Measurements from ENCODE around the gene PAPPA2. TPM values are rescaled to one million over a fixed set of nuclear protein-coding genes. Genes with fewer than 3 reads are reported as not detected.

The PAPPA2 gene
- total RNA-seq, 2 experiments from 2014 or later = 0.25 to 0.46 TPM

GRCh38 chr1:176811511-176812288 is 348.7 kb downstream of the PAPPA2 start:
- CTCF ChIA-PET = no interaction called here
- Mint-ChIP-seq H3K4me3 (no peak overlapping the region), H3K9me3 (no peaks in the 10 kb centered on the region), H3K36me3 (ENCODE audit: low read depth) (no peaks in the 10 kb centered on the region), H3K27ac (no peak overlapping the region), H3K4me1 (no peaks in the 10 kb centered on the region), H3K27me3 (no peaks in the 10 kb centered on the region)
- DNase-seq = no peak
- POLR2A ChIA-PET = no interaction called here

DNA sequence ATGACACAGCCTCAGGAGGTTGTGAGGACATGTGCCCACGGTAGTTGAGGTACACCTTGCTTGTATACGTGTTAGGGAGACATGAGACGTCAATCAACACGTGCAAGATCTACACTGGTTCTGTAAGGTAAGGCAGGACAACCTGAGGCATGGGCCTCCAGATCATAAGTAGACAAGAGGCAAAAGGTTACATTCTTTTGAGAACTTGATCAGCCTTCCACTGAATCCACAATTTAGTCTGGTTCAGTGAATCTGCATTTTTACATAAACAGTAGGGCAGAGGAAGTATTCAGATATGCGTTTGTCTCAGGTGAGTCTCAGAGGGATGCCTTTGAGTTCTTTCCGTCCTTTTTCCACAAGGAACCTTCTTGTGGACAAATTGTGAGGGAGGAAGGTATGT is 352.6 kb downstream of the PAPPA2 start:
- no peak for DNase-seq

DNA sequence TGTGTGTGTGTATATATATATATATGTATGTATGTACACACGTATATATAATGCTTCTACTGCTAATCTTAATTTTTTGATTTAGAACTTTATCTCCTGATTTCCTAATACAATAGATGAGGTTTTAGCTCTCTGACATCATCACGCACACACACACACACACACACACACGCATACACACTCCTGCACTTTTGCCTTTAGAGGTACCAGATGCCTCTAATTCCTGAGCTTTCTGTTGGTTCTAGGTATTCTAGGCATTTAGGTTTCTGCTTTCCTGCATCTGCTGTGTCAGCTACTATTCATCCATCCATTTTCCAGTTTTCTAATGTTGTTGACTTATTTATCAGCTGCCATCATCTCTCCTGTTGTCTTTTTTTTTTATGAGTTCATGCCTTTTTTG is 353.3 kb downstream of the PAPPA2 start:
- no peak overlapping the region for H3K4me3 Mint-ChIP-seq
- no peaks in the 10 kb centered on the region for H3K4me1 Mint-ChIP-seq
- no peaks in the 10 kb centered on the region for H3K9me3 Mint-ChIP-seq
- no peaks in the 10 kb centered on the region for H3K27me3 Mint-ChIP-seq
- no peak overlapping the region for H3K27ac Mint-ChIP-seq
- H3K36me3 Mint-ChIP-seq (ENCODE audit: low read depth) = no peaks in the 10 kb centered on the region
- CTCF ChIA-PET = no interaction called here
- DNase-seq = no peak
- POLR2A ChIA-PET = no interaction called here

More for the DNA sequence above, 352.6 kb downstream of the PAPPA2 start:
- Mint-ChIP-seq H3K27ac (no peak overlapping the region), H3K9me3 (no peaks in the 10 kb centered on the region), H3K4me1 (no peaks in the 10 kb centered on the region), H3K4me3 (no peak overlapping the region), H3K27me3 (no peaks in the 10 kb centered on the region), H3K36me3 (ENCODE audit: low read depth) (no peaks in the 10 kb centered on the region)
- CTCF ChIA-PET = no interaction called here
- POLR2A ChIA-PET = no interaction called here

- Mint-ChIP-seq H3K4me1 (no peaks in the 10 kb centered on the region), H3K27me3 (no peaks in the 10 kb centered on the region)
- CTCF ChIA-PET = no interaction called here
Observed at GRCh38 chr1:176820391-176821031, 357.5 kb downstream of the PAPPA2 start.

DNA sequence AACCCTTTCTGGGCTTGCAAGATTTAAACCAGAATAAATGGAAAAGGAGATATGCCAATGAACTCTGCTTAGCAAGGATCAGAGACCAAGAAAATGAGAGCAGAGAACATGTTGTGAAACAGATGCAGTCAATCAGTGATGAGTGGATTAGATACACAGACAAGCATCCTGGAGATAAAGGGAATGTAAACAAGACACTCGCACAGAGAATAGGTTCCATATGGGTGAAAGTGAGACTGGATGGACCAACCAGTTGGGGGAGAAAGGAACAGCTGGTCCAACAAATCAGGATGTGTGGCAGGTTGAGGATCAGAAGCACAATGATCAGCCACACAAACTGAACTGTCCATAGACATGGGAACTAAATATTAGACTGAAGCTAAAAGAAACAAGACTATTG is 363.3 kb downstream of the PAPPA2 start:
- Mint-ChIP-seq H3K27ac (no peak overlapping the region), H3K9me3 (no peaks in the 10 kb centered on the region)

More at GRCh38 chr1:176820391-176821031, 357.5 kb downstream of the PAPPA2 start:
- Mint-ChIP-seq H3K36me3 (ENCODE audit: low read depth) (no peaks in the 10 kb centered on the region), H3K9me3 (no peaks in the 10 kb centered on the region), H3K27ac (no peak overlapping the region), H3K4me3 (no peak overlapping the region)
- no peak for DNase-seq
- POLR2A ChIA-PET = no interaction called here

DNA sequence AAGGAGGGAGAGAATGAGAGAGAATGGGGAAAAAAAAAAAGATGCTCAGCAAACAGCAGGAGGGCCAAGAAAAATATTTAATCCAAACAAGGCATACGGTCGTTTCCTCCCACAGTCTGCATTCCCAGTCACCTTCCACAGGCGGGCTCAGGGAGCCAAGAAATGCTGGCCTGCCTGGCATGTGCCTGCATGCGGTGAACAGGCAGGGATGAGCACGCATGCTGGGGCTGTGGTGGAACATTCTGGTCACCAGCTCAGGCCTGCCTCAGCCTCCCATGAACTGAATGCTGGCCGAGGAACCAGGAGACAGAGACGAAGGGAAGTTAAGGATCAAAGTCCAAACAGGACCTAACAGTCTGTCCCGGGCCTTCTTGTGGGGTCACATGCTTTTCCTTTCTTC is 366.3 kb downstream of the PAPPA2 start:
- H3K9me3 Mint-ChIP-seq = no peaks in the 10 kb centered on the region
- no peak overlapping the region for H3K27ac Mint-ChIP-seq
- no peak overlapping the region for H3K4me3 Mint-ChIP-seq
- H3K27me3 Mint-ChIP-seq = no peaks in the 10 kb centered on the region
- H3K4me1 Mint-ChIP-seq = no peaks in the 10 kb centered on the region
- no peak for DNase-seq
- no peaks in the 10 kb centered on the region for H3K36me3 Mint-ChIP-seq (ENCODE audit: low read depth)
- ChIA-PET CTCF (no interaction called here), POLR2A (no interaction called here)

More for the DNA sequence above, 363.3 kb downstream of the PAPPA2 start:
- ChIA-PET POLR2A (no interaction called here), CTCF (no interaction called here)
- H3K4me3 Mint-ChIP-seq = no peak overlapping the region
- H3K36me3 Mint-ChIP-seq (ENCODE audit: low read depth) = no peaks in the 10 kb centered on the region
- H3K27me3 Mint-ChIP-seq = no peaks in the 10 kb centered on the region
- H3K4me1 Mint-ChIP-seq = no peaks in the 10 kb centered on the region
- DNase-seq = no peak

DNA sequence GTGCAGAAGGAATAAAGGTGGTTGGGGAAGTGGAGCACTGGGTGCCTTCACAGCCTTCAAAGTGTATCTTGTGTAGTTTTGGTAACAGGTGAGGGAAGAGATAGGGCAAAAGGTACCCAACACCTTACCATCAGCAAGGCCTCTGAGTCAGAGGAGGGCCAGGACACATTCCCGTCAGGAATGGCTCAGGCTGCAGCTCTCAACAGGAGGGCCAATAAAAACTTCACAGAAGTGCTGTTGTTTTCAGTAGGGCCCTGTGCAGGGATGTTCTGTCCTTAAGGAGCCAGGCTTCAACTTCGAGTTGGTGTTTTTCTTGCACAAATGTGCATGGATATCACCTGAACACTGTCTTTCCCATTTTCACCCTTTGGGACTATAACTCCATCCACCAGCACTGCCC is 368.2 kb downstream of the PAPPA2 start:
- Mint-ChIP-seq H3K27me3 (no peaks in the 10 kb centered on the region), H3K4me1 (no peaks in the 10 kb centered on the region), H3K9me3 (no peaks in the 10 kb centered on the region), H3K4me3 (no peak overlapping the region), H3K27ac (no peak overlapping the region), H3K36me3 (ENCODE audit: low read depth) (no peaks in the 10 kb centered on the region)
- ChIA-PET CTCF (no interaction called here), POLR2A (no interaction called here)
- DNase-seq = no peak

GRCh38 chr1:176837708-176838107 is 374.7 kb downstream of the PAPPA2 start:
- no peak for DNase-seq
- H3K4me3 Mint-ChIP-seq = no peak overlapping the region
- no peaks in the 10 kb centered on the region for H3K9me3 Mint-ChIP-seq
- no peak overlapping the region for H3K27ac Mint-ChIP-seq
- no peaks in the 10 kb centered on the region for H3K36me3 Mint-ChIP-seq (ENCODE audit: low read depth)
- CTCF ChIA-PET = interaction anchor here (0.6 kb wide), 1 partner anchor 1872 kb away, joined by 4 read pairs; no protein-coding TSS in a partner anchor
- no peaks in the 10 kb centered on the region for H3K4me1 Mint-ChIP-seq
- H3K27me3 Mint-ChIP-seq = no peaks in the 10 kb centered on the region
- POLR2A ChIA-PET = no interaction called here

- H3K27me3 Mint-ChIP-seq = no peaks in the 10 kb centered on the region
- POLR2A ChIA-PET = no interaction called here
- H3K9me3 Mint-ChIP-seq = no peaks in the 10 kb centered on the region
- H3K36me3 Mint-ChIP-seq (ENCODE audit: low read depth) = no peaks in the 10 kb centered on the region
- DNase-seq = no peak
- no peak overlapping the region for H3K4me3 Mint-ChIP-seq
- H3K27ac Mint-ChIP-seq = no peak overlapping the region
- CTCF ChIA-PET = no interaction called here
- no peaks in the 10 kb centered on the region for H3K4me1 Mint-ChIP-seq
Observed at GRCh38 chr1:176838276-176838995, 375.5 kb downstream of the PAPPA2 start.

DNA sequence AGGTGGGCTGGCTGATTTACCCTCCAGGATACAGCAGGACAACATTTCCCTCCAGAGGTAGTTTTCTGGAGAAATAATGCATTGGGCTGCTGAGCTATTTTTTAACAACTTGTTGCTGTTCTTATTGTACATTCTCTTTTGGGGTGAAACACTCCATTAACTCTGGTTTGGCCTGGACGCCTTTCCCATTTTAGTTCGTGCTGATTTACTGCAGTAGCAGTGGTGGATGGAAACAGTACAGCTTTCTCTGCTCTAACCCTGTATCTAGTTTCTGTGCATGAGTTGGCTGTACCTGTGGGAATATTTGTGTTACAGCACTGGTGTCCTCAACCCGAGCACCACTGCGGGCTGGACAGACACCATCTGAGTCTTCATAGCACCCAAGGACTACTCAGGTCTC is 376.2 kb downstream of the PAPPA2 start:
- H3K4me3 Mint-ChIP-seq = no peak overlapping the region
- ChIA-PET POLR2A (no interaction called here), CTCF (no interaction called here)
- no peaks in the 10 kb centered on the region for H3K36me3 Mint-ChIP-seq (ENCODE audit: low read depth)
- H3K27me3 Mint-ChIP-seq = no peaks in the 10 kb centered on the region
- H3K9me3 Mint-ChIP-seq = no peaks in the 10 kb centered on the region
- H3K27ac Mint-ChIP-seq = no peak overlapping the region
- no peak for DNase-seq
- no peaks in the 10 kb centered on the region for H3K4me1 Mint-ChIP-seq

DNA sequence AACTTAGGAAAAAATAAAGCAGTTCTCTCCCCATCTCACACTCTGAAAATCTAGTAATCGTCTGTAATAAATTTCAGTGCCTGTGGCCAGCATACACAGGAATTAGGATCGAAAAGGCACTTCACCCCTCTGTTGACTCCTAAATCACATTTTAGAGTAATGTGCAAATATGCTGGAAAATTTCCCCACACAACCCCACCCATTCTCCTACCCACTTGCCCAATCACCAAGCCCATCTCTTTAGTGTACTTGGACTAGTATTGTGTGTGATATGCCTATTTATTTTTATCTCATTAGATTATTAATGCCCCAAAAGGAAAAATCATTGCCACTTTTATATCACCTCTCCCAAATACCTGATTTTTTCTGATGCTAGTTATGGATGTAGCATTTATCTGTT is 378.3 kb downstream of the PAPPA2 start:
- Mint-ChIP-seq H3K4me1 (no peaks in the 10 kb centered on the region), H3K27ac (no peak overlapping the region), H3K36me3 (ENCODE audit: low read depth) (no peaks in the 10 kb centered on the region), H3K9me3 (no peaks in the 10 kb centered on the region), H3K4me3 (no peak overlapping the region), H3K27me3 (no peaks in the 10 kb centered on the region)
- DNase-seq = no peak
- CTCF ChIA-PET = no interaction called here
- POLR2A ChIA-PET = no interaction called here

- H3K27me3 Mint-ChIP-seq = no peaks in the 10 kb centered on the region
- DNase-seq = no peak
- no peaks in the 10 kb centered on the region for H3K9me3 Mint-ChIP-seq
- ChIA-PET POLR2A (no interaction called here), CTCF (no interaction called here)
- H3K36me3 Mint-ChIP-seq (ENCODE audit: low read depth) = no peaks in the 10 kb centered on the region
- H3K27ac Mint-ChIP-seq = no peak overlapping the region
- no peak overlapping the region for H3K4me3 Mint-ChIP-seq
- no peaks in the 10 kb centered on the region for H3K4me1 Mint-ChIP-seq
Observed at GRCh38 chr1:176843352-176844297, 380.6 kb downstream of the PAPPA2 start.

GRCh38 chr1:176847052-176847451 is 384.1 kb downstream of the PAPPA2 start:
- Mint-ChIP-seq H3K36me3 (ENCODE audit: low read depth) (no peaks in the 10 kb centered on the region), H3K4me3 (no peak overlapping the region), H3K4me1 (no peaks in the 10 kb centered on the region), H3K27me3 (no peaks in the 10 kb centered on the region), H3K9me3 (no peaks in the 10 kb centered on the region), H3K27ac (no peak overlapping the region)
- ChIA-PET CTCF (no interaction called here), POLR2A (no interaction called here)
- no peak for DNase-seq

All from activated CD4-positive, alpha-beta T cell treated with anti-CD3 and anti-CD28 coated beads, Interleukin-2, amount 10 ng/mL, durations not matched to agents 7 days and 5 days (primary cell).